HepG2 (cell line): ENCODE results near the gene MAP1LC3A. TPM values are rescaled to one million over a fixed set of nuclear protein-coding genes. Genes with fewer than 3 reads are reported as not detected.
A peak's percentile ranks its signal among the peaks of the same experiment; 100 is the strongest.

ENCODE experiments used
- KDM3A ChIP-seq: IDR thresholded peaks from 2 replicates; pipeline ENCODE4 v1.6.1; 2018; ENCODE audit warnings: low read depth, missing compliant biosample characterization
- NFIB ChIP-seq: sonication (generic); formaldehyde crosslinking; IDR thresholded peaks from 2 replicates; pipeline ENCODE4 v1.9.0; 2021; ENCODE audit warnings: missing genetic modification reagents, mild to moderate bottlenecking, borderline replicate concordance
- POLR2A ChIP-seq, 2 experiments: IDR thresholded peaks; 2 replicates each; pipeline ENCODE4 v1.6.1; 2011; ENCODE audit warnings: low read depth in 2 of 2, low read length in 2 of 2, mild to moderate bottlenecking in 1 of 2, moderate library complexity in 1 of 2; ENCODE audit not compliant: insufficient read depth in 1 of 2
- SRY ChIP-seq: sonication (generic); formaldehyde crosslinking; IDR thresholded peaks from 2 replicates; pipeline ENCODE4 v1.8.0; 2022; ENCODE audit warnings: mild to moderate bottlenecking, missing genetic modification reagents
- TP53 ChIP-seq: sonication (generic); formaldehyde crosslinking; conservative IDR thresholded peaks from 2 replicates; pipeline ENCODE4 v1.4.0; 2020; ENCODE audit warnings: missing genetic modification reagents
- ZBTB3 ChIP-seq: sonication (generic); formaldehyde crosslinking; IDR thresholded peaks from 2 replicates; pipeline ENCODE4 v1.4.0; 2020; ENCODE audit warnings: low read depth, mild to moderate bottlenecking, moderate library complexity, missing genetic modification reagents, borderline replicate concordance
- ZNF251 ChIP-seq: sonication (generic); formaldehyde crosslinking; IDR thresholded peaks from 2 replicates; pipeline ENCODE4 v1.9.0; 2021; ENCODE audit warnings: mild to moderate bottlenecking, missing genetic modification reagents
- ZNF430 ChIP-seq: sonication (generic); formaldehyde crosslinking; IDR thresholded peaks from 2 replicates; pipeline ENCODE4 v1.9.0; 2021; ENCODE audit warnings: mild to moderate bottlenecking, missing genetic modification reagents
- ZNF484 ChIP-seq: sonication (generic); formaldehyde crosslinking; IDR thresholded peaks from 2 replicates; pipeline ENCODE4 v1.5.1; 2020; ENCODE audit warnings: mild to moderate bottlenecking, low read depth, missing genetic modification reagents, borderline replicate concordance
- ZNF546 ChIP-seq: sonication (generic); formaldehyde crosslinking; conservative IDR thresholded peaks from 2 replicates; pipeline ENCODE4 v1.8.1; 2023; ENCODE audit warnings: mild to moderate bottlenecking, missing genetic modification reagents
- ZNF567 ChIP-seq: sonication (generic); formaldehyde crosslinking; IDR thresholded peaks from 2 replicates; pipeline ENCODE4 v1.8.1; 2023; ENCODE audit warnings: mild to moderate bottlenecking, missing genetic modification reagents, borderline replicate concordance
- polyA plus RNA-seq, 8 experiments: library from polyadenylated mRNA; depleted of rRNA in 3 of 8; stranded (reverse) in 7 of 8; unstranded in 1 of 8; fragments of >200 nt; fragmentation: Illumina TruSeq in 4 of 8; extraction: Trizol in 4 of 8; gene quantifications; 2 replicates each; pipeline versions ENCODE4 v1.2.1 to v1.2.3, GENCODE V29; 2011 to 2016; ENCODE audit warnings: low read depth in 4 of 8, missing spikeins in 1 of 8, mixed read lengths in 1 of 8; ENCODE audit not compliant: insufficient read depth in 1 of 8
- total RNA-seq, 5 experiments: library from RNA; depleted of rRNA; stranded (reverse); fragments of >200 nt; fragmentation: Illumina TruSeq; extraction: Trizol; gene quantifications; 2 replicates each; pipeline ENCODE4 v1.2.3, GENCODE V29; 2016; ENCODE audit warnings: low read depth in 1 of 5
- TF ChIP-seq, protein P1 (sequence below): IDR thresholded peaks from 2 replicates; pipeline ENCODE4 v1.6.1; 2016; ENCODE audit warnings: low read depth, control low read depth
- TF ChIP-seq, protein P2 (sequence below): sonication (generic); formaldehyde crosslinking; IDR thresholded peaks from 2 replicates; pipeline ENCODE4 v1.5.1; 2020; ENCODE audit warnings: mild to moderate bottlenecking, missing genetic modification reagents, borderline replicate concordance
- TF ChIP-seq, protein P3 (sequence below): sonication (generic); formaldehyde crosslinking; IDR thresholded peaks from 2 replicates; pipeline ENCODE4 v1.4.0; 2020; ENCODE audit warnings: missing genetic modification reagents, borderline replicate concordance
- TF ChIP-seq, protein P4 (sequence below): sonication (generic); formaldehyde crosslinking; IDR thresholded peaks from 2 replicates; pipeline ENCODE4 v1.5.1; 2020; ENCODE audit warnings: missing genetic modification reagents, mild to moderate bottlenecking, borderline replicate concordance

Gene MAP1LC3A
- total and polyA plus RNA-seq, 2 of the 13 experiments (the other 11 are each of a cell fraction or from before 2014, with no cell fraction given), result not detected

- no peak for TF ChIP-seq KDM3A (CRISPR knock-in tag)
- TF ChIP-seq ZNF251 (CRISPR knock-in tag), result no peak
- TF ChIP-seq TP53, result no peak
- no peak for TF ChIP-seq NFIB (CRISPR knock-in tag)
- TF ChIP-seq ZNF546 (CRISPR knock-in tag), result no peak
- TF ChIP-seq SRY (CRISPR knock-in tag), result no peak
- TF ChIP-seq, protein P1, sequence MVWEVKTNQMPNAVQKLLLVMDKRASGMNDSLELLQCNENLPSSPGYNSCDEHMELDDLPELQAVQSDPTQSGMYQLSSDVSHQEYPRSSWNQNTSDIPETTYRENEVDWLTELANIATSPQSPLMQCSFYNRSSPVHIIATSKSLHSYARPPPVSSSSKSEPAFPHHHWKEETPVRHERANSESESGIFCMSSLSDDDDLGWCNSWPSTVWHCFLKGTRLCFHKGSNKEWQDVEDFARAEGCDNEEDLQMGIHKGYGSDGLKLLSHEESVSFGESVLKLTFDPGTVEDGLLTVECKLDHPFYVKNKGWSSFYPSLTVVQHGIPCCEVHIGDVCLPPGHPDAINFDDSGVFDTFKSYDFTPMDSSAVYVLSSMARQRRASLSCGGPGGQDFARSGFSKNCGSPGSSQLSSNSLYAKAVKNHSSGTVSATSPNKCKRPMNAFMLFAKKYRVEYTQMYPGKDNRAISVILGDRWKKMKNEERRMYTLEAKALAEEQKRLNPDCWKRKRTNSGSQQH (CRISPR knock-in tag), result no peak
- TF ChIP-seq ZNF567 (CRISPR knock-in tag), result no peak
- no peak for TF ChIP-seq ZBTB3 (CRISPR knock-in tag)
- TF ChIP-seq POLR2A (IDR thresholded peaks at IDR 0.05; ENCODE audit: insufficient read depth in 1 of 2, low read depth in 2 of 2, low read length in 2 of 2), result no peak
- no peak for TF ChIP-seq ZNF430 (CRISPR knock-in tag)
- TF ChIP-seq, protein P2, sequence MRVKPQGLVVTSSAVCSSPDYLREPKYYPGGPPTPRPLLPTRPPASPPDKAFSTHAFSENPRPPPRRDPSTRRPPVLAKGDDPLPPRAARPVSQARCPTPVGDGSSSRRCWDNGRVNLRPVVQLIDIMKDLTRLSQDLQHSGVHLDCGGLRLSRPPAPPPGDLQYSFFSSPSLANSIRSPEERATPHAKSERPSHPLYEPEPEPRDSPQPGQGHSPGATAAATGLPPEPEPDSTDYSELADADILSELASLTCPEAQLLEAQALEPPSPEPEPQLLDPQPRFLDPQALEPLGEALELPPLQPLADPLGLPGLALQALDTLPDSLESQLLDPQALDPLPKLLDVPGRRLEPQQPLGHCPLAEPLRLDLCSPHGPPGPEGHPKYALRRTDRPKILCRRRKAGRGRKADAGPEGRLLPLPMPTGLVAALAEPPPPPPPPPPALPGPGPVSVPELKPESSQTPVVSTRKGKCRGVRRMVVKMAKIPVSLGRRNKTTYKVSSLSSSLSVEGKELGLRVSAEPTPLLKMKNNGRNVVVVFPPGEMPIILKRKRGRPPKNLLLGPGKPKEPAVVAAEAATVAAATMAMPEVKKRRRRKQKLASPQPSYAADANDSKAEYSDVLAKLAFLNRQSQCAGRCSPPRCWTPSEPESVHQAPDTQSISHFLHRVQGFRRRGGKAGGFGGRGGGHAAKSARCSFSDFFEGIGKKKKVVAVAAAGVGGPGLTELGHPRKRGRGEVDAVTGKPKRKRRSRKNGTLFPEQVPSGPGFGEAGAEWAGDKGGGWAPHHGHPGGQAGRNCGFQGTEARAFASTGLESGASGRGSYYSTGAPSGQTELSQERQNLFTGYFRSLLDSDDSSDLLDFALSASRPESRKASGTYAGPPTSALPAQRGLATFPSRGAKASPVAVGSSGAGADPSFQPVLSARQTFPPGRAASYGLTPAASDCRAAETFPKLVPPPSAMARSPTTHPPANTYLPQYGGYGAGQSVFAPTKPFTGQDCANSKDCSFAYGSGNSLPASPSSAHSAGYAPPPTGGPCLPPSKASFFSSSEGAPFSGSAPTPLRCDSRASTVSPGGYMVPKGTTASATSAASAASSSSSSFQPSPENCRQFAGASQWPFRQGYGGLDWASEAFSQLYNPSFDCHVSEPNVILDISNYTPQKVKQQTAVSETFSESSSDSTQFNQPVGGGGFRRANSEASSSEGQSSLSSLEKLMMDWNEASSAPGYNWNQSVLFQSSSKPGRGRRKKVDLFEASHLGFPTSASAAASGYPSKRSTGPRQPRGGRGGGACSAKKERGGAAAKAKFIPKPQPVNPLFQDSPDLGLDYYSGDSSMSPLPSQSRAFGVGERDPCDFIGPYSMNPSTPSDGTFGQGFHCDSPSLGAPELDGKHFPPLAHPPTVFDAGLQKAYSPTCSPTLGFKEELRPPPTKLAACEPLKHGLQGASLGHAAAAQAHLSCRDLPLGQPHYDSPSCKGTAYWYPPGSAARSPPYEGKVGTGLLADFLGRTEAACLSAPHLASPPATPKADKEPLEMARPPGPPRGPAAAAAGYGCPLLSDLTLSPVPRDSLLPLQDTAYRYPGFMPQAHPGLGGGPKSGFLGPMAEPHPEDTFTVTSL (CRISPR knock-in tag), result peak; percentile 52; the same call in 1 of the 2 replicates
- TF ChIP-seq, protein P3, sequence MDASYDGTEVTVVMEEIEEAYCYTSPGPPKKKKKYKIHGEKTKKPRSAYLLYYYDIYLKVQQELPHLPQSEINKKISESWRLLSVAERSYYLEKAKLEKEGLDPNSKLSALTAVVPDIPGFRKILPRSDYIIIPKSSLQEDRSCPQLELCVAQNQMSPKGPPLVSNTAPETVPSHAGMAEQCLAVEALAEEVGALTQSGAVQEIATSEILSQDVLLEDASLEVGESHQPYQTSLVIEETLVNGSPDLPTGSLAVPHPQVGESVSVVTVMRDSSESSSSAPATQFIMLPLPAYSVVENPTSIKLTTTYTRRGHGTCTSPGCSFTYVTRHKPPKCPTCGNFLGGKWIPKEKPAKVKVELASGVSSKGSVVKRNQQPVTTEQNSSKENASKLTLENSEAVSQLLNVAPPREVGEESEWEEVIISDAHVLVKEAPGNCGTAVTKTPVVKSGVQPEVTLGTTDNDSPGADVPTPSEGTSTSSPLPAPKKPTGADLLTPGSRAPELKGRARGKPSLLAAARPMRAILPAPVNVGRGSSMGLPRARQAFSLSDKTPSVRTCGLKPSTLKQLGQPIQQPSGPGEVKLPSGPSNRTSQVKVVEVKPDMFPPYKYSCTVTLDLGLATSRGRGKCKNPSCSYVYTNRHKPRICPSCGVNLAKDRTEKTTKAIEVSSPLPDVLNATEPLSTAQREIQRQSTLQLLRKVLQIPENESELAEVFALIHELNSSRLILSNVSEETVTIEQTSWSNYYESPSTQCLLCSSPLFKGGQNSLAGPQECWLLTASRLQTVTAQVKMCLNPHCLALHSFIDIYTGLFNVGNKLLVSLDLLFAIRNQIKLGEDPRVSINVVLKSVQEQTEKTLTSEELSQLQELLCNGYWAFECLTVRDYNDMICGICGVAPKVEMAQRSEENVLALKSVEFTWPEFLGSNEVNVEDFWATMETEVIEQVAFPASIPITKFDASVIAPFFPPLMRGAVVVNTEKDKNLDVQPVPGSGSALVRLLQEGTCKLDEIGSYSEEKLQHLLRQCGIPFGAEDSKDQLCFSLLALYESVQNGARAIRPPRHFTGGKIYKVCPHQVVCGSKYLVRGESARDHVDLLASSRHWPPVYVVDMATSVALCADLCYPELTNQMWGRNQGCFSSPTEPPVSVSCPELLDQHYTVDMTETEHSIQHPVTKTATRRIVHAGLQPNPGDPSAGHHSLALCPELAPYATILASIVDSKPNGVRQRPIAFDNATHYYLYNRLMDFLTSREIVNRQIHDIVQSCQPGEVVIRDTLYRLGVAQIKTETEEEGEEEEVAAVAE (CRISPR knock-in tag), result no peak
- no peak for TF ChIP-seq ZNF484
- TF ChIP-seq, protein P4, sequence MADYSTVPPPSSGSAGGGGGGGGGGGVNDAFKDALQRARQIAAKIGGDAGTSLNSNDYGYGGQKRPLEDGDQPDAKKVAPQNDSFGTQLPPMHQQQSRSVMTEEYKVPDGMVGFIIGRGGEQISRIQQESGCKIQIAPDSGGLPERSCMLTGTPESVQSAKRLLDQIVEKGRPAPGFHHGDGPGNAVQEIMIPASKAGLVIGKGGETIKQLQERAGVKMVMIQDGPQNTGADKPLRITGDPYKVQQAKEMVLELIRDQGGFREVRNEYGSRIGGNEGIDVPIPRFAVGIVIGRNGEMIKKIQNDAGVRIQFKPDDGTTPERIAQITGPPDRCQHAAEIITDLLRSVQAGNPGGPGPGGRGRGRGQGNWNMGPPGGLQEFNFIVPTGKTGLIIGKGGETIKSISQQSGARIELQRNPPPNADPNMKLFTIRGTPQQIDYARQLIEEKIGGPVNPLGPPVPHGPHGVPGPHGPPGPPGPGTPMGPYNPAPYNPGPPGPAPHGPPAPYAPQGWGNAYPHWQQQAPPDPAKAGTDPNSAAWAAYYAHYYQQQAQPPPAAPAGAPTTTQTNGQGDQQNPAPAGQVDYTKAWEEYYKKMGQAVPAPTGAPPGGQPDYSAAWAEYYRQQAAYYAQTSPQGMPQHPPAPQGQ (CRISPR knock-in tag), result no peak
These were observed 46.7 kb downstream of the MAP1LC3A start (continued) for GRCh38 chr20:34604980-34605788.
